DOHH2 (cell line): Measurements from ENCODE around the gene SFI1.

ENCODE experiments used
- CTCF ChIP-seq: fragments of 200-600 bp; sonication (generic); IDR thresholded peaks from one replicate; pipeline ENCODE4 v1.5.1; 2014; ENCODE audit warnings: antibody characterized with exemption, mild to moderate bottlenecking, low read depth, low read length; ENCODE audit not compliant: poor library complexity, severe bottlenecking
- EZH2phosphoT487 ChIP-seq: fragments of 200-600 bp; sonication (generic); IDR thresholded peaks from 2 replicates; pipeline ENCODE4 v1.6.1; 2017; ENCODE audit warnings: borderline replicate concordance, mild to moderate bottlenecking, antibody characterized with exemption, low read length, moderate library complexity, mixed read lengths

DNA sequence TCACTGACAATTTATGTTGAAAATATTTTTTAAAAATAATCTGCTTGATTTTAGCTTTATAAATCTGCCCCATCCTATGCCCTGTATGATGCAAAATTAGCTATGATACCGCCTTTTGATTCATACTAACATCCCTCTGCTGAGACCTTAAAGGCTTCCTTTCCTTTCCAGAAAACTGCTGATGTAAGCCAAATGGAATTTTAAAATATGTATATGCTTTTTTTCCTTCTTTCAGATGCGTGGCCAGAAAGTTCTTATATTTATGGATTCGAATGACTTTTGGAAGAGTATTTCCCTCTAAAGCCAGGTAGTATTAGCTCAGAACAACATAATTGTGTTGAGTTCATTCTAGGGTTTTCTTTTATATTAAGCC lies 34.5 kb downstream of the SFI1 start:
- TF ChIP-seq CTCF (no peak), EZH2phosphoT487 (no peak)
